Measurements from ENCODE around the gene YBX3. TPM values are rescaled to one million over a fixed set of nuclear protein-coding genes. Genes with fewer than 3 reads are reported as not detected.
A peak's percentile ranks its signal among the peaks of the same experiment; 100 is the strongest.

The YBX3 gene
- polyA plus RNA-seq, 1 of the 3 experiments (the other 2 are of a cell fraction): 22.4 TPM

DNA sequence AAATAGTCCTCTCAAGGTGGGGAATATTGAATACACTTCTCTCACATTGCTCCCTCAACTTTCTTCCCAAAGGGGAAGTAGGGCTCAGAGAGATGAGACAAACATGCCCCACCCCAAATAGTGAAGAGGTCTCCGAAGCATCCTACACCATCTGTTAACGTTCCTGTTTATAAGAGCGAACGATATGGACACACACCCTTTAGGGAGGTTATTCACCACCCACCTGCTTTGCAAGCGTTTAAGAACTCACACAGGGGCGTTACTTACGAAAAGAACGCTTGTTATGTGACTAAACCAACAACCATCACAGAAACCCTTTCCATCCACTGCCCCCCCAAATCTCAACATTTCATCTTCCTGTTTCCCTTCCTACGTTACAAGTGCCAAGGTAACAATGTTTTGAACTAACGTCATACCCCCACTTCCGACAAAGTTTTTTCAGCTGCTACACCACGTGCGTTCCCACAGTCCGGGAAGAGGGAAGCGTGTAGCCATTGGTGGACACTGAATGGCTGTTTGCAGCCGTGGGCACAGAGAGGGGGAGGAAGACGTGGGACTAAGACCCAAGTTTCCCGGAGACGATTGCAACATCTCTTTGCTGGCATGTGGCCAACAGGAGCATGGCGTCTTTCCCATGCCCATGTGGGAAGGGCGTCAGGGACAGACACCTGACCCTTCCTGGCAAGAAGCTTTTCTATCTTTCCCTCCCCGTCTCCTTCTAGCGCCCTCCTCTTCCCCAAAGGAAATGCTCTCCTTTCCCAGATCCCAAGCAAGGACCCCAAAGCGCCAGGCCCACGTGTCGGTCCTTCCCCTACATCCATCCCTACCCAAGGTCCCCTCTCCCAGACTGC lies 1.2 kb downstream of the YBX3 start:
- Histone ChIP-seq H3K4me2 (peak overlapping the region; percentile 58; the same call in 1 of the 2 replicates), H3K9ac (peak overlapping the region; percentile 23; the same call in 1 of the 2 replicates), H3K36me3 (replicated peaks in 1 of 2; ENCODE audit: control insufficient read depth in 1 of 2, insufficient read depth in 2 of 2, low read length in 1 of 2) (no peaks in the 10 kb centered on the region), H3K79me2 (ENCODE audit: insufficient read depth) (no peaks in the 10 kb centered on the region), H3K27me3 (ENCODE audit: insufficient read depth) (peaks cover 42% of the 10 kb centered on the region), H3K27ac (ENCODE audit: low read depth in 2 of 2, low read length in 1 of 2) (peak overlapping the region in 1 of 2 experiments; percentile 37; a peak in 1 of 4 replicates), H3K9me2 (no peaks in the 10 kb centered on the region), H3K4me3 (ENCODE audit: low read depth in 2 of 2, low read length in 1 of 2) (peak overlapping the region; percentile 41 to 49; a peak in 2 of 4 replicates), H3K9me3 (no peaks in the 10 kb centered on the region), H3K4me1 (ENCODE audit: control insufficient read depth in 1 of 2, insufficient read depth in 2 of 2, low read depth in 1 of 2, low read length in 1 of 2) (no peaks in the 10 kb centered on the region; a peak in 1 of 4 replicates), H4K20me1 (ENCODE audit: insufficient read depth) (no peaks in the 10 kb centered on the region), H3F3A (replicated peaks; ENCODE audit: insufficient read depth) (no peaks in the 10 kb centered on the region), H2AFZ (ENCODE audit: low read depth) (no peak overlapping the region)
- CTCF ChIA-PET: interaction anchor here (1.2 kb wide), 1 partner anchor 10 kb away, joined by 3 read pairs; no protein-coding TSS in a partner anchor
- DNase-seq: no peak
- POLR2A ChIA-PET: no interaction called here
- 1% methylated on average over 26 of the region's 26 CpGs for WGBS (ENCODE audit: low lambda C conversion rate)
- TF ChIP-seq YY1 (IDR thresholded peaks at IDR 0.05; ENCODE audit: low read depth): no peak
- no peak for TF ChIP-seq NFIC (IDR thresholded peaks at IDR 0.05; ENCODE audit: borderline replicate concordance)
- TF ChIP-seq RFX5 (IDR thresholded peaks at IDR 0.05; ENCODE audit: low read length): no peak
- TF ChIP-seq SIN3A (IDR thresholded peaks at IDR 0.05; ENCODE audit: borderline replicate concordance, low read depth, low read length): no peak
- TF ChIP-seq, protein P1, sequence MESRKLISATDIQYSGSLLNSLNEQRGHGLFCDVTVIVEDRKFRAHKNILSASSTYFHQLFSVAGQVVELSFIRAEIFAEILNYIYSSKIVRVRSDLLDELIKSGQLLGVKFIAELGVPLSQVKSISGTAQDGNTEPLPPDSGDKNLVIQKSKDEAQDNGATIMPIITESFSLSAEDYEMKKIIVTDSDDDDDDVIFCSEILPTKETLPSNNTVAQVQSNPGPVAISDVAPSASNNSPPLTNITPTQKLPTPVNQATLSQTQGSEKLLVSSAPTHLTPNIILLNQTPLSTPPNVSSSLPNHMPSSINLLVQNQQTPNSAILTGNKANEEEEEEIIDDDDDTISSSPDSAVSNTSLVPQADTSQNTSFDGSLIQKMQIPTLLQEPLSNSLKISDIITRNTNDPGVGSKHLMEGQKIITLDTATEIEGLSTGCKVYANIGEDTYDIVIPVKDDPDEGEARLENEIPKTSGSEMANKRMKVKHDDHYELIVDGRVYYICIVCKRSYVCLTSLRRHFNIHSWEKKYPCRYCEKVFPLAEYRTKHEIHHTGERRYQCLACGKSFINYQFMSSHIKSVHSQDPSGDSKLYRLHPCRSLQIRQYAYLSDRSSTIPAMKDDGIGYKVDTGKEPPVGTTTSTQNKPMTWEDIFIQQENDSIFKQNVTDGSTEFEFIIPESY (IDR thresholded peaks at IDR 0.05; ENCODE audit: borderline replicate concordance, low read depth): no peak
- TF ChIP-seq JUND (IDR thresholded peaks at IDR 0.05): no peak
- no peak for TF ChIP-seq EP300 (IDR thresholded peaks at IDR 0.05; ENCODE audit: borderline replicate concordance in 1 of 2, low read depth in 1 of 2, low read length in 1 of 2)

DNA sequence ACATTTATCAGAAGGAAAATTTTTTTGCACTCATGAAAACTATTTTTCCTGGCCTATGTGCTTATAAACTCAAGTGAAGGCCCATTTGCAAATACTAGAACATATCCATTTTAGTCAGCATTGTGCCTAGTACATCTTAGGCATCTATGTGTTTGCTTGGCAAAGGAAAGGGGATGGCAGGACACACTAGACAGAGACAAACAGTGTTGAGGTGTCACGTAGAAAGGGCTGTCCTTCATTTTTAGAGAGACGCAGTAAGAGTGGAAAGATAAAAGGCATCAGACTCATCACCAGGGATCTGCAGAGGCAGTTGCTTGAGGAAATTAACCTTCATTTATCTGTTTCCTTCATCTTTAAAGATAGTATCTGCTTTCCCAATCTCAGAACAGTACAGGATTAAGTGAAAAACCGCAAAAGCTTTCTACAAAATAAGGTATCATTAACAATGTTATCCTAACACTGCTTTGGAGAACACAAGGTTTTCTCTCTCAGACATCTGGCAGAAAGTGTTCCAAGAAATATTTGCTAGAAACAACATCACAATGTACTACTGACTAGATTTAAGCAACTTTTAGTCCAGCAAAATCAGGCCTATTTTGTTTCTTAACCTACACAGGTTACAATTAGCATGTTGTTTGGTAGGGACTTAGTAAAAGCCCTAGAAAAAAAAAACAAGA lies 2.0 kb downstream of the YBX3 start:
- H3K79me2 ChIP-seq (ENCODE audit: insufficient read depth): no peaks in the 10 kb centered on the region
- no peaks in the 10 kb centered on the region for H3K9me2 ChIP-seq
- WGBS (ENCODE audit: low lambda C conversion rate): 21% methylated on average over 3 of the region's 3 CpGs
- H3K36me3 ChIP-seq (replicated peaks in 1 of 2; ENCODE audit: control insufficient read depth in 1 of 2, insufficient read depth in 2 of 2, low read length in 1 of 2): no peaks in the 10 kb centered on the region
- ChIA-PET CTCF (interaction anchor here (1.2 kb wide), 1 partner anchor 11 kb away, joined by 3 read pairs; no protein-coding TSS in a partner anchor), POLR2A (no interaction called here)
- no peak overlapping the region for H2AFZ ChIP-seq (ENCODE audit: low read depth)
- no peaks in the 10 kb centered on the region; a peak in 1 of 4 replicates for H3K4me1 ChIP-seq (ENCODE audit: control insufficient read depth in 1 of 2, insufficient read depth in 2 of 2, low read depth in 1 of 2, low read length in 1 of 2)
- H4K20me1 ChIP-seq (ENCODE audit: insufficient read depth): no peaks in the 10 kb centered on the region
- H3F3A ChIP-seq (replicated peaks; ENCODE audit: insufficient read depth): no peaks in the 10 kb centered on the region
- no peak for DNase-seq
- H3K9me3 ChIP-seq: no peaks in the 10 kb centered on the region
- no peak overlapping the region for H3K4me2 ChIP-seq
- no peak overlapping the region; the same call in 1 of the 2 replicates for H3K9ac ChIP-seq
- H3K27me3 ChIP-seq (ENCODE audit: insufficient read depth): peaks cover 39% of the 10 kb centered on the region
- peak overlapping the region in 1 of 2 experiments; percentile 9; a peak in 1 of 4 replicates for H3K27ac ChIP-seq (ENCODE audit: low read depth in 2 of 2, low read length in 1 of 2)
- peak overlapping the region in 1 of 2 experiments; percentile 41; a peak in 1 of 4 replicates for H3K4me3 ChIP-seq (ENCODE audit: low read depth in 2 of 2, low read length in 1 of 2)
- TF ChIP-seq TCF12 (IDR thresholded peaks at IDR 0.05) (no peak), JUND (IDR thresholded peaks at IDR 0.05) (no peak), EP300 (IDR thresholded peaks at IDR 0.05; ENCODE audit: borderline replicate concordance in 1 of 2, low read depth in 1 of 2, low read length in 1 of 2) (no peak), RAD21 (IDR thresholded peaks at IDR 0.05; ENCODE audit: low read length) (no peak), TEAD4 (IDR thresholded peaks at IDR 0.05; ENCODE audit: borderline replicate concordance, insufficient read depth) (no peak), GATA2 (CRISPR knock-in tag; IDR thresholded peaks at IDR 0.05) (no peak), FOXJ3 (CRISPR knock-in tag; IDR thresholded peaks at IDR 0.05) (no peak), CHD2 (IDR thresholded peaks at IDR 0.05; ENCODE audit: low read length, partially characterized antibody) (no peak), RFX5 (IDR thresholded peaks at IDR 0.05; ENCODE audit: low read length) (no peak), YY1 (IDR thresholded peaks at IDR 0.05; ENCODE audit: low read depth) (no peak), SIN3A (IDR thresholded peaks at IDR 0.05; ENCODE audit: borderline replicate concordance, low read depth, low read length) (no peak), NFIC (IDR thresholded peaks at IDR 0.05; ENCODE audit: borderline replicate concordance) (no peak), FOSL2 (IDR thresholded peaks at IDR 0.05; ENCODE audit: borderline replicate concordance, low read depth) (no peak), MEF2A (IDR thresholded peaks at IDR 0.05; ENCODE audit: borderline replicate concordance, low read depth) (no peak), ELF1 (IDR thresholded peaks at IDR 0.05) (no peak), RCOR1 (IDR thresholded peaks at IDR 0.05; ENCODE audit: low read length) (no peak)
- TF ChIP-seq, protein P2, sequence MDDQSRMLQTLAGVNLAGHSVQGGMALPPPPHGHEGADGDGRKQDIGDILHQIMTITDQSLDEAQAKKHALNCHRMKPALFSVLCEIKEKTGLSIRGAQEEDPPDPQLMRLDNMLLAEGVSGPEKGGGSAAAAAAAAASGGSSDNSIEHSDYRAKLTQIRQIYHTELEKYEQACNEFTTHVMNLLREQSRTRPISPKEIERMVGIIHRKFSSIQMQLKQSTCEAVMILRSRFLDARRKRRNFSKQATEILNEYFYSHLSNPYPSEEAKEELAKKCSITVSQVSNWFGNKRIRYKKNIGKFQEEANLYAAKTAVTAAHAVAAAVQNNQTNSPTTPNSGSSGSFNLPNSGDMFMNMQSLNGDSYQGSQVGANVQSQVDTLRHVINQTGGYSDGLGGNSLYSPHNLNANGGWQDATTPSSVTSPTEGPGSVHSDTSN (IDR thresholded peaks at IDR 0.05): no peak
- TF ChIP-seq, protein P3, sequence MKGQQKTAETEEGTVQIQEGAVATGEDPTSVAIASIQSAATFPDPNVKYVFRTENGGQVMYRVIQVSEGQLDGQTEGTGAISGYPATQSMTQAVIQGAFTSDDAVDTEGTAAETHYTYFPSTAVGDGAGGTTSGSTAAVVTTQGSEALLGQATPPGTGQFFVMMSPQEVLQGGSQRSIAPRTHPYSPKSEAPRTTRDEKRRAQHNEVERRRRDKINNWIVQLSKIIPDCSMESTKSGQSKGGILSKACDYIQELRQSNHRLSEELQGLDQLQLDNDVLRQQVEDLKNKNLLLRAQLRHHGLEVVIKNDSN (IDR thresholded peaks at IDR 0.05; ENCODE audit: borderline replicate concordance, low read depth): no peak
- TF ChIP-seq, protein P4, sequence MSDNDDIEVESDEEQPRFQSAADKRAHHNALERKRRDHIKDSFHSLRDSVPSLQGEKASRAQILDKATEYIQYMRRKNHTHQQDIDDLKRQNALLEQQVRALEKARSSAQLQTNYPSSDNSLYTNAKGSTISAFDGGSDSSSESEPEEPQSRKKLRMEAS (IDR thresholded peaks at IDR 0.05; ENCODE audit: low read depth): no peak
